ENCODE data around the gene PRXL2C. TPM values are rescaled to one million over a fixed set of nuclear protein-coding genes. Genes with fewer than 3 reads are reported as not detected.

The PRXL2C gene
- total and polyA plus RNA-seq, 10 of the 15 experiments (the other 5 are each of a cell fraction or from before 2014, with no cell fraction given): 4.0 to 16.0 (median 7.4) TPM

DNA sequence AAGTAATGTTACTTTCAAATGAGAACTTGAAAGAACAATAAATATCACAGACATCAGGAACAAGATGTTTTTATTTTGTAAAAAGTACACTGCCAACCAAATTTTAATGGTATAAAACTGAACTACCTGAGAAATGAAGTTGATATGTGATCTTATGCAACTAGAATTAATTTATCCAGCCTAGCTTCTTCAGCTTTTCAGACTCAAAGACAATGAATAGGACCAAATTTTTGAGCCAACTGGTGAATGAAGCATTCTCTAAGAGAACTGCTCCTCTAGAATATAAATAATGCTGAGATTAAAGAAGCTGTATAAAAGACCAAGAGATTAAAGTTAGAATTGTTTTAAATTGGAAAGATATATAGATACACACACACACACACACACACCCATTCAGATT is 45.4 kb downstream of the PRXL2C start:
- Histone ChIP-seq H3K79me2 (ENCODE audit: control insufficient read depth, insufficient read depth, low read length) (no peaks in the 10 kb centered on the region), H3K9me3 (replicated peaks; ENCODE audit: control insufficient read depth, insufficient read depth, low read length) (no peaks in the 10 kb centered on the region), H3K4me1 (ENCODE audit: control insufficient read depth, insufficient read depth, low read length) (no peaks in the 10 kb centered on the region), H2AFZ (ENCODE audit: control insufficient read depth, low read depth, low read length) (no peak overlapping the region), H3K9ac (ENCODE audit: control insufficient read depth, insufficient read depth, low read length) (no peak overlapping the region), H4K20me1 (ENCODE audit: control insufficient read depth, insufficient read depth) (no peaks in the 10 kb centered on the region), H3K27ac (ENCODE audit: control insufficient read depth, insufficient read depth) (no peak overlapping the region), H3K4me2 (ENCODE audit: control insufficient read depth, insufficient read depth) (no peak overlapping the region), H3K4me3 (no peak overlapping the region), H3K27me3 (replicated peaks in 1 of 2; ENCODE audit: control insufficient read depth in 2 of 2, insufficient read depth in 2 of 2, low read length in 1 of 2) (peaks cover 0 to 2% of the 10 kb centered on the region in 2 experiments; a peak in 2 of 4 replicates), H3K36me3 (ENCODE audit: control insufficient read depth in 2 of 2, insufficient read depth in 2 of 2, low read length in 1 of 2) (no peaks in the 10 kb centered on the region)
- DNase-seq (ENCODE audit: low read depth, low spot score) (no peak), FAIRE-seq (no peak), ATAC-seq (no peak)
- ChIA-PET CTCF (no interaction called here), POLR2A (no interaction called here), RAD21 (ENCODE audit: unreplicated experiment) (no interaction called here), SMC1A (ENCODE audit: uncharacterized antibody, unreplicated experiment) (no interaction called here)
- intact Hi-C loops (cut with micrococcal nuclease; ENCODE audit: unreplicated experiment): no loop called here
- in situ Hi-C loops (cut with MboI): no loop called here
- BruUV-seq (replicated peaks): no TSS peak
- TF ChIP-seq FOS (IDR thresholded peaks at IDR 0.05; ENCODE audit: borderline replicate concordance, extremely low read depth, insufficient read length): no peak
- no peak for TF ChIP-seq SMARCA5 (IDR thresholded peaks at IDR 0.05)
- no peak for TF ChIP-seq IRF4 (IDR thresholded peaks at IDR 0.05; ENCODE audit: low read depth, low read length)
- TF ChIP-seq EGR1 (IDR thresholded peaks at IDR 0.05; ENCODE audit: borderline replicate concordance in 1 of 2, low read depth in 2 of 2, low read length in 2 of 2): no peak
- TF ChIP-seq SRF (IDR thresholded peaks at IDR 0.05; ENCODE audit: low read depth in 2 of 2, low read length in 2 of 2): no peak
- no peak for TF ChIP-seq YY1 (IDR thresholded peaks at IDR 0.05; ENCODE audit: low read depth, low read length)
- no peak for TF ChIP-seq MTA2 (IDR thresholded peaks at IDR 0.05; ENCODE audit: low read depth)
- no peak for TF ChIP-seq CBX5 (IDR thresholded peaks at IDR 0.05; ENCODE audit: low read depth)

- H3K36me3 ChIP-seq (ENCODE audit: control insufficient read depth in 2 of 2, insufficient read depth in 2 of 2, low read length in 1 of 2): no peaks in the 10 kb centered on the region
- ChIA-PET POLR2A (no interaction called here), CTCF (no interaction called here), SMC1A (ENCODE audit: uncharacterized antibody, unreplicated experiment) (interaction anchor here (0.5 kb wide), 1 partner anchor 862 kb away, joined by 3 read pairs; no protein-coding TSS in a partner anchor), RAD21 (ENCODE audit: unreplicated experiment) (no interaction called here)
- no TSS peak for BruUV-seq (replicated peaks)
- no peaks in the 10 kb centered on the region for H3K79me2 ChIP-seq (ENCODE audit: control insufficient read depth, insufficient read depth, low read length)
- intact Hi-C loops (cut with micrococcal nuclease; ENCODE audit: unreplicated experiment) (no loop called here), in situ Hi-C loops (cut with MboI) (no loop called here)
- no peaks in the 10 kb centered on the region for H3K4me1 ChIP-seq (ENCODE audit: control insufficient read depth, insufficient read depth, low read length)
- no peak overlapping the region for H3K4me2 ChIP-seq (ENCODE audit: control insufficient read depth, insufficient read depth)
- peaks cover 0 to 2% of the 10 kb centered on the region in 2 experiments; a peak in 2 of 4 replicates for H3K27me3 ChIP-seq (replicated peaks in 1 of 2; ENCODE audit: control insufficient read depth in 2 of 2, insufficient read depth in 2 of 2, low read length in 1 of 2)
- no peak for FAIRE-seq
- TF ChIP-seq CHD2 (IDR thresholded peaks at IDR 0.05; ENCODE audit: borderline replicate concordance, low read depth, low read length): no peak
- TF ChIP-seq, protein P1, sequence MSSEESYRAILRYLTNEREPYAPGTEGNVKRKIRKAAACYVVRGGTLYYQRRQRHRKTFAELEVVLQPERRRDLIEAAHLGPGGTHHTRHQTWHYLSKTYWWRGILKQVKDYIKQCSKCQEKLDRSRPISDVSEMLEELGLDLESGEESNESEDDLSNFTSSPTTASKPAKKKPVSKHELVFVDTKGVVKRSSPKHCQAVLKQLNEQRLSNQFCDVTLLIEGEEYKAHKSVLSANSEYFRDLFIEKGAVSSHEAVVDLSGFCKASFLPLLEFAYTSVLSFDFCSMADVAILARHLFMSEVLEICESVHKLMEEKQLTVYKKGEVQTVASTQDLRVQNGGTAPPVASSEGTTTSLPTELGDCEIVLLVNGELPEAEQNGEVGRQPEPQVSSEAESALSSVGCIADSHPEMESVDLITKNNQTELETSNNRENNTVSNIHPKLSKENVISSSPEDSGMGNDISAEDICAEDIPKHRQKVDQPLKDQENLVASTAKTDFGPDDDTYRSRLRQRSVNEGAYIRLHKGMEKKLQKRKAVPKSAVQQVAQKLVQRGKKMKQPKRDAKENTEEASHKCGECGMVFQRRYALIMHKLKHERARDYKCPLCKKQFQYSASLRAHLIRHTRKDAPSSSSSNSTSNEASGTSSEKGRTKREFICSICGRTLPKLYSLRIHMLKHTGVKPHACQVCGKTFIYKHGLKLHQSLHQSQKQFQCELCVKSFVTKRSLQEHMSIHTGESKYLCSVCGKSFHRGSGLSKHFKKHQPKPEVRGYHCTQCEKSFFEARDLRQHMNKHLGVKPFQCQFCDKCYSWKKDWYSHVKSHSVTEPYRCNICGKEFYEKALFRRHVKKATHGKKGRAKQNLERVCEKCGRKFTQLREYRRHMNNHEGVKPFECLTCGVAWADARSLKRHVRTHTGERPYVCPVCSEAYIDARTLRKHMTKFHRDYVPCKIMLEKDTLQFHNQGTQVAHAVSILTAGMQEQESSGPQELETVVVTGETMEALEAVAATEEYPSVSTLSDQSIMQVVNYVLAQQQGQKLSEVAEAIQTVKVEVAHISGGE (CRISPR knock-in tag; IDR thresholded peaks at IDR 0.05): no peak
- ATAC-seq: no peak
- no peaks in the 10 kb centered on the region for H4K20me1 ChIP-seq (ENCODE audit: control insufficient read depth, insufficient read depth)
- H3K4me3 ChIP-seq: no peak overlapping the region
- H3K27ac ChIP-seq (ENCODE audit: control insufficient read depth, insufficient read depth): no peak overlapping the region
- DNase-seq (ENCODE audit: low read depth, low spot score): no peak
- no peaks in the 10 kb centered on the region for H3K9me3 ChIP-seq (replicated peaks; ENCODE audit: control insufficient read depth, insufficient read depth, low read length)
- no peak overlapping the region for H3K9ac ChIP-seq (ENCODE audit: control insufficient read depth, insufficient read depth, low read length)
- H2AFZ ChIP-seq (ENCODE audit: control insufficient read depth, low read depth, low read length): no peak overlapping the region
- 21% methylated on average over 3 of the region's 3 CpGs for WGBS (ENCODE audit: insufficient coverage, insufficient replicate concordance, low lambda C conversion rate, missing lambda C conversion rate)
Observed at GRCh38 chr9:96607971-96608370, 47.1 kb downstream of the PRXL2C start.
